Measurements from ENCODE around the gene LRRC37A3. TPM values are rescaled to one million over a fixed set of nuclear protein-coding genes. Genes with fewer than 3 reads are reported as not detected.

The LRRC37A3 gene
- 13.0 and 13.6 TPM in 2 replicates for total RNA-seq

DNA sequence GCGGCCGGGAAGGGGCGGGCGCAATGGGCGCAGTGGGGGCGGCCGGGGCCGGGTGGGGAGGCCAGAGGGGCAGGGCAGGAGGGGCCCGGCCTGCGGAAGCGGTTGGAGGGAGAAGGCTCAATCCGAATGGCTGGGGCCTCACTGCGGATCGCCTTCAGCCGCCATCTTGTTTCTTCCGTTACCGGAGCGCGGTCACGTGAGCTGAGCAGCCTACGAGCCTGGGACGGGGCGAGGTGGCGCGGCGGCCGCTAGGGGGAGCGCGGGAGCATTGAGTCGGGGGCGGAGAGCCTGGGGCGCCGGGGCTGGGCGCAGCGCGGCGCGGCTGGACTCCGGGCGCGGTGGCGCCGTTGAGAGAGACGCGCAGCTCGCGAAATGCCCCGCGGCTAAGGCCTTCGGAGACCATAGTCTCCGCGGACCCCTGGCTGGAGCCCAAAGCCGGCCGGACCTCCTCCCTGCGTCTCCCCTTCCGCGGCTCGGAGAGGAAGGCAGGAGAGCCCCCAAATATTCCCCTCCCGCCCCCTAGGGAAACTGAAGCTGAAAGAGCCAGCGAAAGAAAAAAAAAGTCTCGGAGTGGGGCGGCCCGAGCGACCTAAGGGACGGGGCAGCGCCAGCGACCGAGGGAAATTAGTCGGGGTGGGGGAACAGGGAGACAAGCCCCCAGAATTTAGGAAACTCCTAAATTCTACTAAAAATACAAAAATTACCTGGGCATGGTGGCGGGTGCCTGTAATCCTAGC is at the start of gene LRRC37A3:
TSS of gene LRRC37A3 (minus strand) at position 190 of the 737 bp plus-strand sequence. CDS start 22,221 bp downstream, outside the sequence.

Small RNA genes lying within 50 kb of the gene (small RNA-seq; reads per million reads assigned to genes)
- gene AC037487.3 (not detected), gene AC103810.6 (not detected), gene AC103810.7 (not detected), gene RDM1P4 (not detected), gene RN7SL404P (not detected), gene RNU7-115P (not detected)

Other genes starting within 250 kb of the LRRC37A3 start
- 82.0 and 90.2 TPM in 2 replicates for gene GNA13, start 137.3 kb upstream of the LRRC37A3 start, total RNA-seq
- gene RGS9, start 217.9 kb upstream of the LRRC37A3 start, total RNA-seq, result 1.3 and 1.7 TPM in 2 replicates

Measured in hair follicle dermal papilla cell (primary cell).